Measurements from ENCODE around the gene PTPRD. TPM values are rescaled to one million over a fixed set of nuclear protein-coding genes. Genes with fewer than 3 reads are reported as not detected.

Gene PTPRD
- total RNA-seq, 2 donors from 2014 or later, result 97.4 to 101 TPM

- H3K9me3 ChIP-seq (ENCODE audit: control insufficient read depth, low read length), result no peaks in the 10 kb centered on the region
- no peaks in the 10 kb centered on the region for H3K9me3 Mint-ChIP-seq
- no peak overlapping the region for H3K4me3 Mint-ChIP-seq
Observed at GRCh38 chr9:10079284-10079964, 533.4 kb downstream of the PTPRD start.

DNA sequence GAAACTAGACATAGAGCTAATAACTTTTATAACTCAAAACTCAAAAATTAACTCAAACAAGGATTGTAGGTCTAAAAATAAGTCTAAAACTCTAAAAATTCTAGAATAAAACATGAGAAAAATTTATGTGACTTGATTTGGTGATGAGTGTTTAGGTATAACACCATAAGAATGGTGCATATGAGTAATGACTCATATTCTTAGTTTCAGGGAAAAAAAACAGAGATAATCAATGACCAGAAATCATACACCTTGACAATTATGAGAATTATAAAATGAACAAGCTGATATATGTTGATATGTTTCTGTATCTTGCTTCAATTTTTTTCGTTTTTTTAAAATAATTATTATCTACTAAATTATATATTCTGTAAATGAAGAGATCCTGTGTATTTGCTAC is 541.2 kb downstream of the PTPRD start:
- no peaks in the 10 kb centered on the region for H3K27me3 Mint-ChIP-seq (ENCODE audit: insufficient read depth)
- Histone ChIP-seq H3K4me3 (ENCODE audit: low read length) (no peak overlapping the region), H3K27ac (ENCODE audit: low read depth, low read length) (no peak overlapping the region), H3K36me3 (ENCODE audit: control insufficient read depth, insufficient read depth, low read length) (no peaks in the 10 kb centered on the region), H3K27me3 (ENCODE audit: control insufficient read depth, insufficient read depth, low read length, poor library complexity, severe bottlenecking) (no peaks in the 10 kb centered on the region), H3K9ac (ENCODE audit: extremely low read depth, low read length, poor library complexity, severe bottlenecking) (no peak overlapping the region), H3K4me1 (ENCODE audit: control insufficient read depth, insufficient read depth, low read length) (no peaks in the 10 kb centered on the region), H3K9me3 (ENCODE audit: control insufficient read depth, low read length) (no peaks in the 10 kb centered on the region)
- TF ChIP-seq CTCF (conservative IDR thresholded peaks at IDR 0.05), result no peak
- no CpG with 5 or more reads among the region's 1 CpG for WGBS, 2 experiments (ENCODE audit: insufficient coverage in 1 of 2, insufficient read length in 1 of 2)
- H3K4me3 Mint-ChIP-seq, result no peak overlapping the region
- DNase-seq, result no peak
- no peaks in the 10 kb centered on the region for H3K36me3 Mint-ChIP-seq (ENCODE audit: low read depth)
- H3K9me3 Mint-ChIP-seq, result peaks cover 3% of the 10 kb centered on the region
- no peaks in the 10 kb centered on the region for H3K4me1 Mint-ChIP-seq
- H3K27ac Mint-ChIP-seq, result no peak overlapping the region

More at GRCh38 chr9:10079284-10079964, 533.4 kb downstream of the PTPRD start:
- Mint-ChIP-seq H3K4me1 (peaks cover 9% of the 10 kb centered on the region), H3K36me3 (ENCODE audit: low read depth) (no peaks in the 10 kb centered on the region), H3K27me3 (ENCODE audit: insufficient read depth) (no peaks in the 10 kb centered on the region), H3K27ac (no peak overlapping the region)
- WGBS, 2 experiments (ENCODE audit: insufficient coverage in 1 of 2, insufficient read length in 1 of 2), result 61 to 84% methylated on average over 3 to 7 of the region's 7 CpGs
- DNase-seq, result no peak
- no peak for TF ChIP-seq CTCF (conservative IDR thresholded peaks at IDR 0.05)
- H3K27ac ChIP-seq (ENCODE audit: low read depth, low read length), result no peak overlapping the region
- no peak overlapping the region for H3K4me3 ChIP-seq (ENCODE audit: low read length)
- no peaks in the 10 kb centered on the region for H3K36me3 ChIP-seq (ENCODE audit: control insufficient read depth, insufficient read depth, low read length)
- H3K9ac ChIP-seq (ENCODE audit: extremely low read depth, low read length, poor library complexity, severe bottlenecking), result no peak overlapping the region
- no peaks in the 10 kb centered on the region for H3K27me3 ChIP-seq (ENCODE audit: control insufficient read depth, insufficient read depth, low read length, poor library complexity, severe bottlenecking)
- no peaks in the 10 kb centered on the region for H3K4me1 ChIP-seq (ENCODE audit: control insufficient read depth, insufficient read depth, low read length)

DNA sequence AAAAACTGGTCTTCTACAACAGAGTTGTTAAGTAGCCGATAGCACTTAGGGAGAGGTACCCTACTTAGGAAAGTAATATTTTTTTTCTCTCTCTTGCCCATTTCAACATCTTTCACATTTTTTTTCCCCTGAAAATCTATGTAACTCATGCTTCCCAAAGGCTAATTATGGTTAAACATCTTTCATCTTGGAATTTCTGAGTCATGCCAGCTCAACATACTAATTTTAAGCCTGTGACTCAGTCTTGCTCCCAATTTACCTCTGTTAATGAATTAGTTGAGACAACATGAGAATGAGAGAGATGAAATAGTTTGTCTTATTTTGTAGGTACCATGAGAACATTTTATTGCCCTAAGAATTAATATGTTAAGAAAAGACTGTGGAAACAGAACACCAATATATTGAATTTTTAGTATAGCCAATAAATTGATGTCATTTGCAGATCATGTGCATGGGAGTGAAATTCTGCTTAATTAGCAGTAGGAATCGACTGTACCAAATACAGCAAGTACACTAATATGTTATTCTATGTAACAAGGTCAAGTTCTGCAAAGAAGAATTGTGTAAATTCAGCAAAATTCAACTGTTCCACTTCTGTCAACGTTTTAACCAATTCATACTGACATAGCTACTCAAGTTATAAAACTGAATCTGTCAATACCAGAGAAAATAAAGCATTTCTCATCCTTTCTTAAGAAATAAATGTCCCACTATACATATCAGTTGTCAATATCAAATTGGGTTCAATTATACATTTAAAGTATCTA is 550.0 kb downstream of the PTPRD start:
- no peak overlapping the region for H3K27ac ChIP-seq (ENCODE audit: low read depth, low read length)
- TF ChIP-seq CTCF (conservative IDR thresholded peaks at IDR 0.05), result no peak

More for the DNA sequence above, 550.0 kb downstream of the PTPRD start:
- no peaks in the 10 kb centered on the region for H3K4me1 Mint-ChIP-seq
- H3K4me1 ChIP-seq (ENCODE audit: control insufficient read depth, insufficient read depth, low read length), result no peaks in the 10 kb centered on the region
- H3K27me3 Mint-ChIP-seq (ENCODE audit: insufficient read depth), result no peaks in the 10 kb centered on the region
- no peak overlapping the region for H3K9ac ChIP-seq (ENCODE audit: extremely low read depth, low read length, poor library complexity, severe bottlenecking)
- H3K36me3 ChIP-seq (ENCODE audit: control insufficient read depth, insufficient read depth, low read length), result no peaks in the 10 kb centered on the region
- H3K9me3 ChIP-seq (ENCODE audit: control insufficient read depth, low read length), result no peaks in the 10 kb centered on the region
- 85% methylated on average over 3 of the region's 3 CpGs; no CpG with 5 or more reads in 1 of the 2 experiments for WGBS, 2 experiments (ENCODE audit: insufficient coverage in 1 of 2, insufficient read length in 1 of 2)
- no peaks in the 10 kb centered on the region for H3K36me3 Mint-ChIP-seq (ENCODE audit: low read depth)
- no peaks in the 10 kb centered on the region for H3K27me3 ChIP-seq (ENCODE audit: control insufficient read depth, insufficient read depth, low read length, poor library complexity, severe bottlenecking)
- H3K4me3 ChIP-seq (ENCODE audit: low read length), result no peak overlapping the region
- no peak for DNase-seq
- no peak overlapping the region for H3K4me3 Mint-ChIP-seq
- H3K9me3 Mint-ChIP-seq, result no peaks in the 10 kb centered on the region
- no peak overlapping the region for H3K27ac Mint-ChIP-seq

Measured in endodermal cell (in vitro differentiated cells).